HG03064 (cell line): ENCODE measurements around the gene LTBP2.

Source experiments
- ATAC-seq: cut with Tn5 transposase; IDR thresholded peaks from one replicate; pipeline ENCODE4 v1.9.1; 2021; ENCODE audit warnings: low read depth; ENCODE audit not compliant: unreplicated experiment

The LTBP2 gene

GRCh38 chr14:74641601-74642391, 29.8 kb upstream of the LTBP2 start:
- no peak for ATAC-seq

GRCh38 chr14:74638966-74639365, 26.9 kb upstream of the LTBP2 start:
- ATAC-seq: no peak

- no peak for ATAC-seq
Observed at GRCh38 chr14:74638066-74638465, 26.0 kb upstream of the LTBP2 start.

- no peak for ATAC-seq
Observed at GRCh38 chr14:74637178-74637550, 25.1 kb upstream of the LTBP2 start.

GRCh38 chr14:74636424-74637177, 24.6 kb upstream of the LTBP2 start:
- no peak for ATAC-seq

GRCh38 chr14:74635847-74636246, 23.8 kb upstream of the LTBP2 start:
- no peak for ATAC-seq

- no peak for ATAC-seq
Observed at GRCh38 chr14:74634964-74635363, 22.9 kb upstream of the LTBP2 start.

- ATAC-seq: no peak
Observed at GRCh38 chr14:74634481-74634880, 22.4 kb upstream of the LTBP2 start.

GRCh38 chr14:74630881-74631690, 19.0 kb upstream of the LTBP2 start:
- no peak for ATAC-seq

GRCh38 chr14:74628418-74628817, 16.4 kb upstream of the LTBP2 start:
- ATAC-seq: no peak

- ATAC-seq: no peak
Observed at GRCh38 chr14:74627076-74627475, 15.0 kb upstream of the LTBP2 start.

- no peak for ATAC-seq
Observed at GRCh38 chr14:74622257-74622656, 10.2 kb upstream of the LTBP2 start.

- ATAC-seq: no peak
Observed at GRCh38 chr14:74621556-74621955, 9.5 kb upstream of the LTBP2 start.

GRCh38 chr14:74620923-74621322, 8.9 kb upstream of the LTBP2 start:
- no peak for ATAC-seq

- no peak for ATAC-seq
Observed at GRCh38 chr14:74620497-74620921, 8.5 kb upstream of the LTBP2 start.

- no peak for ATAC-seq
Observed at GRCh38 chr14:74619672-74620131, 7.7 kb upstream of the LTBP2 start.

- ATAC-seq: no peak
Observed at GRCh38 chr14:74618078-74618952, 6.3 kb upstream of the LTBP2 start.

GRCh38 chr14:74616996-74617700, 5.1 kb upstream of the LTBP2 start:
- no peak for ATAC-seq

GRCh38 chr14:74616507-74616906, 4.5 kb upstream of the LTBP2 start:
- ATAC-seq: no peak
